HCT116 (cell line): ENCODE data around the gene ACTN1.

Experiments used
- CTCF ChIP-seq, 3 experiments: fragments of 200-600 bp in 1 of 3; sonication (generic) in 1 of 3; IDR thresholded peaks in 2 of 3; conservative IDR thresholded peaks in 1 of 3; 2 replicates each; pipeline ENCODE4 v1.5.1; 2012 to 2017; ENCODE audit warnings: low read depth in 2 of 3, low read length in 2 of 3, antibody characterized with exemption in 1 of 3, borderline replicate concordance in 1 of 3, control low read depth in 1 of 3, mild to moderate bottlenecking in 1 of 3, mixed read lengths in 1 of 3, mixed run types in 1 of 3, moderate library complexity in 1 of 3; ENCODE audit not compliant: insufficient read depth in 1 of 3
- EZH2 ChIP-seq: fragments of 200-600 bp; sonication (generic); IDR thresholded peaks from 2 replicates; pipeline ENCODE4 v1.6.1; 2017; ENCODE audit warnings: antibody characterized with exemption, mixed run types
- EZH2phosphoT487 ChIP-seq: fragments of 200-600 bp; IDR thresholded peaks from 2 replicates; pipeline ENCODE4 v1.6.1; 2018; ENCODE audit warnings: antibody characterized with exemption, borderline replicate concordance
- MAX ChIP-seq: IDR thresholded peaks from 2 replicates; pipeline ENCODE4 v1.6.1; 2012
- POLR2A ChIP-seq: IDR thresholded peaks from 2 replicates; pipeline ENCODE4 v1.7.0; 2011; ENCODE audit warnings: borderline replicate concordance; ENCODE audit not compliant: insufficient read depth, insufficient read length; ENCODE audit errors: extremely low read depth
- POLR2AphosphoS5 ChIP-seq: IDR thresholded peaks from 2 replicates; pipeline ENCODE4 v1.6.1; 2011; ENCODE audit warnings: mild to moderate bottlenecking, low read depth, low read length, moderate library complexity
- REST ChIP-seq: IDR thresholded peaks from 2 replicates; pipeline ENCODE4 v1.6.1; 2012; ENCODE audit warnings: low read depth
- SP1 ChIP-seq: IDR thresholded peaks from 2 replicates; pipeline ENCODE4 v1.6.1; 2012; ENCODE audit warnings: low read depth
- SRF ChIP-seq: IDR thresholded peaks from 2 replicates; pipeline ENCODE4 v1.6.1; 2012; ENCODE audit warnings: low read depth

GRCh38 chr14:68979722-68980451 lies 785 bp upstream of the ACTN1 start:
- TF ChIP-seq POLR2A (no peak), SP1 (no peak), CTCF (IDR thresholded peaks at IDR 0.05 in 2 of 3, conservative IDR thresholded peaks at IDR 0.05 in 1 of 3; ENCODE audit: borderline replicate concordance in 1 of 3, insufficient read depth in 1 of 3, low read depth in 2 of 3, low read length in 2 of 3) (no peak), REST (no peak), EZH2 (no peak), MAX (0 out of 2 replicates have a peak, but pooled peaks have one; percentile 32), POLR2AphosphoS5 (no peak), SRF (no peak), EZH2phosphoT487 (no peak)
